ENCODE measurements around the gene EGLN1. TPM values are rescaled to one million over a fixed set of nuclear protein-coding genes. Genes with fewer than 3 reads are reported as not detected.

EGLN1 gene
- total and polyA plus RNA-seq, 2 donors, result 26.3 to 73.3 TPM

DNA sequence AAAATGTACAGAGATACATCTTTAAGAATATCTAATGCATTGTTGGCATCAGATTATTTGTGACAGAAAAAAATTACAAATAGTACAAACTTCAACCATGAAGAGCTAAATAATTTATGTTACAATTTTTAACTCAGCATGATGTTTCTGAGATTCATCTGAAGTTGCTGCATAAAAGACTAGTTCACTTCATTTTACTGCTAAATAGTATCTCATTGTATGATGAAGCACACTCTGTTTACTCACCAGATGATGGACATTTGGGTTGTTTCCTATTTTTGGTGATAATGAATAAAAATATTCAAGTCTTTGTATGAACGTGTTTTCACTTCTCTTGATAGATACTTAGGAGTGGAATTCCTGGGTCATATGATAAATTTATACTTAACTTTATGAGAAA is 20.6 kb downstream of the EGLN1 start:
- H3K36me3 ChIP-seq (ENCODE audit: insufficient read depth), result no peaks in the 10 kb centered on the region
- H3K27ac ChIP-seq (ENCODE audit: low read depth), result no peak overlapping the region
- H3K4me3 ChIP-seq (ENCODE audit: low read depth, low read length), result no peak overlapping the region
- no peaks in the 10 kb centered on the region for H3K4me1 ChIP-seq (ENCODE audit: insufficient read depth)
- no peak for DNase-seq (ENCODE audit: extremely low spot score)
- 43% methylated on average over 1 of the region's 1 CpG for WGBS

DNA sequence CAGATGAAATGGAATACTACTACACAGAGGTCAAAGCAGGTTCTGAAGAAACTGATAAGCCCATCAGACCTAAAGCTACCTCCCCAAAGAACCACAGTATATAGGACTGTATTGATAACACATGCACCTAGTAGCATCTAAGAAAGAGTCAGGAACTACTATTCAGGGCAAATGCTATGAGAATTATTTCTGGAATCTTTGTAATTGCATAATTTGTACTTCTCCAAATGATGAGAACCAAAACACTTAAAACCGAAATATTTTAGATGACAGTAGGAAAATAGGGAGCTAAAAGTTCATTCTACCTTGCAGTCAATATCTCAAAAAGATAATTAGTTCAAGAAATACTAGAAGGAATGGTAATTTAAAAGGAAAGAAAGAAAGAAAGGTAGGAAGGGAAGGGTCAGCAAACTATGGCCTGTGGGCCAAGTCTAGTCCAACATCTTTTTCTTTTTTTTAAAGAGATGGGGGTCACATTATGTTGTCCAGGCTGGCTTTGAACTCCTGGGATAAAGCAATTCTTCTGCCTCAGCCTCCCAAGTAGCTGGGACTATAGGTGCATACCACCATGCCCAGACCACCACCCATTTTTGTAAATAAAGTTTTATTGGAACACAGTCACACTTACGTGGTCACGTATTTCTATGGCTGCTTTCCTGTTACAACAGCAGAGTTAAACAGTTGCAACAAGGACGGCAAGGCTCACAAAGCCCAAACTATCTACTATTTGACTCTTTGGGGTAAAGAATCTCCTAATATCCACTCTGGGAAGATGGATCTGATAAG is 24.0 kb downstream of the EGLN1 start:
- 70% methylated on average over 4 of the region's 4 CpGs for WGBS
- no peak overlapping the region for H3K27ac ChIP-seq (ENCODE audit: low read depth)
- no peaks in the 10 kb centered on the region for H3K4me1 ChIP-seq (ENCODE audit: insufficient read depth)

DNA sequence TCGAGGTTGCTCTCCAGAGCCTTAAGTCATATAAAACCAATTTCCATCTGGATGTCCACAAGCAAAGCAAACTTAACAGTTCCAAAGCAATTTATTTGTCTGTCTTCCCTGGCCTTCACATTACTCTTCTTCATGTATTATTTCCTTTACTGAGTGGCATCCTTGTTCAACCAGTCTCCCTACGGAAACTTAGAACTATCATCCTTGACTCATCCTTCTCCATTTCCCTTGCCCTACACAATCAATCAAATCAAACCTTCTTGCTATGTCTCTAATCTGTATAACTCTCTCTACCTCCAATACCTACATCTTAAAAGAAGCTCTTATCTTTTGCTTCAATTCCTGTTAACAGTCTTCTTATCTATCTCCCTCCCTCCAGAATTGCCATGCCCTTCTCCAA is 25.4 kb downstream of the EGLN1 start:
- Histone ChIP-seq H3K27ac (ENCODE audit: low read depth) (no peak overlapping the region), H3K4me1 (ENCODE audit: insufficient read depth) (no peaks in the 10 kb centered on the region), H3K36me3 (ENCODE audit: insufficient read depth) (no peaks in the 10 kb centered on the region), H3K4me3 (ENCODE audit: low read depth, low read length) (no peak overlapping the region)
- WGBS, result 89% methylated on average over 2 of the region's 2 CpGs
- no peak for DNase-seq (ENCODE audit: extremely low spot score)

More for the DNA sequence above, 24.0 kb downstream of the EGLN1 start:
- H3K36me3 ChIP-seq (ENCODE audit: insufficient read depth), result no peaks in the 10 kb centered on the region
- DNase-seq (ENCODE audit: extremely low spot score), result no peak
- no peak overlapping the region for H3K4me3 ChIP-seq (ENCODE audit: low read depth, low read length)

DNA sequence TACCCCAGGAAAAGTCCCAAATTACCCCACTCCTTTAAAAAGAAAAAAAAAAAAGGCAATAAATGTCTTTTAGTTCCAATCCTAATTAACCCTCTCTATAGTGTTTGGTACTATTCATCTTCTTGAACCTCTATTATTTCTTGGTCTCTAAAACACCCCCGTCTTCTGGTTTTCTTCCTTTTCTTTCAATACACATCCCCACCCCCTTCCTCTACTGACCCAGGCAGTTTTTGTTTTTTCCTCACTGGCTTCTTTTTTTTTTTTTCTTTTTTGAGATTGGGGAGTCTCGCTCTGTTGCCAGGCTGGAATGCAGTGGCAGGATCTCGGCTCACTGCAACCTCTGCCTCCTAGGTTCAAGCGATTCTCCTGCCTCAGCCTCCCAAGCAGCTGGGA is 26.1 kb downstream of the EGLN1 start:
- H3K27ac ChIP-seq (ENCODE audit: low read depth), result no peak overlapping the region
- H3K4me3 ChIP-seq (ENCODE audit: low read depth, low read length), result no peak overlapping the region
- H3K36me3 ChIP-seq (ENCODE audit: insufficient read depth), result no peaks in the 10 kb centered on the region
- H3K4me1 ChIP-seq (ENCODE audit: insufficient read depth), result no peaks in the 10 kb centered on the region
- WGBS, result 83% methylated on average over 4 of the region's 4 CpGs
- no peak for DNase-seq (ENCODE audit: extremely low spot score)

DNA sequence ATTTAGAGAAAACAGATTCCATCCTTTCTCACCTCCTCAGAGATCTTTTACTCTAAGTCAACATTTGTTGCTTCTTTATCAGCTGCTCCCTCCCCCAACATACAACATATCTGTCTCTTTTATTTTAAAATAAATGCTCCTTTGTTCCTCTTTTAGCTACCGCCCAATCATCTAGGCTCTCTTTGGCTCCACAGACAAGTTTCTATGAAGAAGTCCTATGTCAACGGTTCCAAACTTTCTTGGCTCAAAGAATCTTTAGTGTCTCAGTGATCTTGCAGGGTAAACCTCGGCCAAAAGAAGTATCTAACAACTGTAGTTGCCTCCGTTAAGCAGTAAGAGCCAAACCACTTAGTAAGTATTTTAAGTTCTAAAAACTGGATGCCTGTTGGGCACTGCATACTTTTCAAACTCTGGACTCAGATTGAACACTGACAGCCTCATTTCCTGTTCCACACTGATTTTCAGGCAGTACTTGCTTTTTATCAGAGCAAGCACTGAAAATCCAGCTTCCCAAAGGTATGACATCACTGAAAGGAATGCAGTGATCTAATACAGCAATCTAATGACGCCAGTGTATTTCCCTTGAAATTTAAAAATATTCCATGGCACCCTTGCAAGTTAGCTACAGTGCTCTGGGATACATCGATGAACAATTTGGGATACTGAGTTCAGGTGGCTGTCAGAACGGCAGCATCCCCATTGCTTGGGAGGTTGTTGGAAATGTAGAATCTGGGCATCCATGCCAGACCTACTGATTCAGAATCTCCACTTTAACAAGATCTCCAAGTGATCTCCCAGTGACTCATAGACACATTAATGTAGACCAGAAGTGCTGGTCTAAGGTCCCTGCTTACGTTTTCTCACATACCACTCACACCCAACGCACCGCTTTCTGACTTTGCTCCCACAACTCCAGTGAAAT is 26.8 kb downstream of the EGLN1 start:
- peak; percentile 39 for DNase-seq (ENCODE audit: extremely low spot score)
- no peak overlapping the region for H3K4me3 ChIP-seq (ENCODE audit: low read depth, low read length)
- WGBS, result 24% methylated on average over 10 of the region's 10 CpGs
- H3K4me1 ChIP-seq (ENCODE audit: insufficient read depth), result no peaks in the 10 kb centered on the region
- H3K27ac ChIP-seq (ENCODE audit: low read depth), result no peak overlapping the region
- no peaks in the 10 kb centered on the region for H3K36me3 ChIP-seq (ENCODE audit: insufficient read depth)

DNA sequence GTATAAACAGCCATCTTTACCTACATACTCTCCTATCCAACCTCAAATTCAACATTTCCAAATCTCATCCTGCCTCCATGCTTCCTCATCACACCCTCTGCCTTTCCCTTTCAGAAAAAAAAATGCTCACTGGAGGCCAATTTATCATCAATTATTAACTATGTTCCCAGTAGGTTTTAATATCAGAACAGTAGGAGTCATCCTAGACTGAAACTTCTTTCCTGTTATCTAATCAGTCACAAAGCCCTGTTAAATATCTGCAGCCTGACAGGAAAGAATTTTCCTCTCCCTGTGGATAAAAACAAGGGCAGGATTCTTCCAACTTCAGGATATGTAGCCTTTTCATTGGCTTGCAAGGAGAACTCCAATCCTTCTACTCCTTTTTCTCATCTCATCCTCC is 28.4 kb downstream of the EGLN1 start:
- no peaks in the 10 kb centered on the region for H3K4me1 ChIP-seq (ENCODE audit: insufficient read depth)
- H3K4me3 ChIP-seq (ENCODE audit: low read depth, low read length), result no peak overlapping the region
- no peak overlapping the region for H3K27ac ChIP-seq (ENCODE audit: low read depth)
- no peaks in the 10 kb centered on the region for H3K36me3 ChIP-seq (ENCODE audit: insufficient read depth)
- DNase-seq (ENCODE audit: extremely low spot score), result no peak

DNA sequence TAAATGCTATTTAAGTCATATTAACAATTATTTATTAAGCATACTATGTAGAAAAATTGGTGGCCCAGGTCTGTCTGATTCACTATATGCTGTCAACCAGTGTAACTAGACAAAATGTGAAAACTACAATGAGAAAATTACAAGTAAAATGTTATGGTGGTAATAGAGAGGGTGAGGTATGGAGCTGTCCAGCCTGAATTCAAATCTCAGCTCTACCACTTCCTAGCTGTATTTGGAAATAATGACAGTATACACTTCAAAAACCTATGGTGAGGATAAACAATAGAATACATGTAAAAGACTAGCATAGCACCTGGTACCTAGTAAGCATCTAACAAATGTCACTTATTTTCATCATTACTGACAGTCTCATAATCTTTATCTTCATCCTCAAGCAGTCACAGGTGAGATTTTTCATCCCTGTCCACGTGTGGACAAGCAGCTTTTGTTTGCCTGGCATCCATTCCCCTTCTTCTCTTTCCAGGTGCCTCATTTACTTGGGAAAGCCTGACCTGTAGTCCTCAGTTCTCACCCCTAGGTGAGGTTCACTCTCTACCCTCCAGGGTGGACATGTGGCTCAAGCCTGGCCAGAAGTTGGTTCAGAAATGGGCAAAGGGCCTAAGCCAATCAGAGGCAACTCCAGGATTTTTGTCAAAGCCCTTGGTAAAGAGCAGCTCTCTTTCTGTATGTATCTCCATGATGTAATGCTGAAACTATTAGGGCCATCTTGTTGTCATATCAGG is 29.5 kb downstream of the EGLN1 start:
- H3K4me1 ChIP-seq (ENCODE audit: insufficient read depth), result no peaks in the 10 kb centered on the region

DNA sequence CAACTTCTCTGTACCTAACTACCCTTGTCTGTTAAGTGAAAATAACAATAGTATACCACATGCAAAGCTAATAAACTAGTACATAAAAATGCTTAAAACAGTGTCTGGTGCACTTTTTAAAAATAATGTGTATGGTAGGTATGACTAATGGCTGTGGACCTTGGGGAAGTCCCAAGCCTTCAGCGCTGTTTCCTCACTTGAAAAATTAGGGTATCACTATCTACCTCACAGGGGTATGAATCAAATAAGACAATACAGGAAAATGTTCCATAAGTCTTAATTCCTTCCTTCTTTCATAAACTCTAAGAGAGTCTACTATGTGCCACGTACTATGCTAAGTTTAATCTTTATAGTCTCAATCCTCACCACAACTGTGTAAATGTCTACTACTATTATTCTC is 32.0 kb downstream of the EGLN1 start:
- Histone ChIP-seq H3K4me1 (ENCODE audit: insufficient read depth) (no peaks in the 10 kb centered on the region), H3K27ac (ENCODE audit: low read depth) (no peak overlapping the region), H3K4me3 (ENCODE audit: low read depth, low read length) (no peak overlapping the region), H3K36me3 (ENCODE audit: insufficient read depth) (no peaks in the 10 kb centered on the region)
- 67% methylated on average over 2 of the region's 2 CpGs for WGBS
- DNase-seq (ENCODE audit: extremely low spot score), result no peak

More for the DNA sequence above, 29.5 kb downstream of the EGLN1 start:
- Histone ChIP-seq H3K36me3 (ENCODE audit: insufficient read depth) (no peaks in the 10 kb centered on the region), H3K27ac (ENCODE audit: low read depth) (no peak overlapping the region), H3K4me3 (ENCODE audit: low read depth, low read length) (no peak overlapping the region)
- 56% methylated on average over 1 of the region's 1 CpG for WGBS
- no peak for DNase-seq (ENCODE audit: extremely low spot score)

DNA sequence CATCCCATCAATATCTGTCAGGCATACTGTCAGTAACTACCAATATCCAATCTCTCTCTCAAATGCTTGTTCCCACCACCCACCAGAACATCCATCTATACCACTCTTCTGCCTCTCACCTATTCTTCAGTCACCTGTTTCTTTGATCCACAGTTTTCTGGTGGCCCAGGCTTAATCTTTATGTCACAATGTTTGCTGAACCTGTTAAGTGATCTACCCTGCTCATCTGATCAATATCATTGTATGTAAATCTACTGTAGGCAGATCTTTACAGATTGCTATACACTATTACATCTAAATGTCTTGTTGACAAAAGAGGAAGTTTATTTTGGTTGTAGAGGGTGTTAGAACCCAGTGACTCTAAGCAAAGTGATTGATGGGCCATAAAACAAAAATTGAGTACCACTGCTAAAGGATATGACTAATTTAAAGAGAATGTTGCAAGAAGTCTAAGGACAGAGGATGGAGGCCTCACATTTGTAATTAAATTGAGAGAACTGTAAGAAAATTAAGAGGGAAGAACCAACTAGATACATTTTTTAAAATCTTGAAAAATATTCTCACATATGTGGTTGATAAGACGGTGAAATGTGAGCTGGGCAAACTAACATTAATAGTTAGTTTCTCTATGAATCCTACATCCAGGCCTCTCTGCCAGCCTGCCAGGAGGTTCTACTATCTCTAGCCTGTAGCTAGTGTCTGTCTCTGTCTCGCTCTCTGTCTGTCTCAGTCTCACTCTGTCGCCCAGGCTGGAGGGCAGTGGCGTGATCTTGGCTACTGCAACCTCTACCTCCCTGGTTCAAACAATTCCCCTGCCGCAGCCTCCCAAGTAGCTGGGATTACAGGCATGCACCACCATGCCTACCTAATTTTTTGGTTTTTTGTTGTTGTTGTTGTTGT is 34.1 kb downstream of the EGLN1 start:
- no peaks in the 10 kb centered on the region for H3K36me3 ChIP-seq (ENCODE audit: insufficient read depth)
- no peak overlapping the region for H3K27ac ChIP-seq (ENCODE audit: low read depth)
- 90% methylated on average over 5 of the region's 5 CpGs for WGBS
- DNase-seq (ENCODE audit: extremely low spot score), result no peak
- no peak overlapping the region for H3K4me3 ChIP-seq (ENCODE audit: low read depth, low read length)
- H3K4me1 ChIP-seq (ENCODE audit: insufficient read depth), result peaks cover 3% of the 10 kb centered on the region

DNA sequence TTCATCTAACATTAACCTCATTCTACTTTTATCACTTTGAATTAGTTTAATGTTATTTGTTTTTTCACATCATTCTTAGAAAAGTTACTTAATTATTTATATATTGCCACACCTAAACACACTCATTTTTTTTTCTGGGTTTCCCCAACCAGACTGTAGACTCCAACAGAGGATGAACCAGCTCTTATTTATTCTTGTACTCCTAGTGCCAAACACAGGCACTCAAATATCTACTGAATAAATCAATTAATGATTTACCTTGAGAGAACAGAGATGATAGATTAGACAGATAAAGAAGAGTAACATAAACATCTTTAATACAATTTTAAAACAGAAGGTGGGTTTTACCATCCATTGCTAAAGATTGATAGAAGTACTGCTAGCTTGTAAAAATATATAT is 35.6 kb downstream of the EGLN1 start:
- peaks cover 5% of the 10 kb centered on the region for H3K4me1 ChIP-seq (ENCODE audit: insufficient read depth)
- no peak for DNase-seq (ENCODE audit: extremely low spot score)

DNA sequence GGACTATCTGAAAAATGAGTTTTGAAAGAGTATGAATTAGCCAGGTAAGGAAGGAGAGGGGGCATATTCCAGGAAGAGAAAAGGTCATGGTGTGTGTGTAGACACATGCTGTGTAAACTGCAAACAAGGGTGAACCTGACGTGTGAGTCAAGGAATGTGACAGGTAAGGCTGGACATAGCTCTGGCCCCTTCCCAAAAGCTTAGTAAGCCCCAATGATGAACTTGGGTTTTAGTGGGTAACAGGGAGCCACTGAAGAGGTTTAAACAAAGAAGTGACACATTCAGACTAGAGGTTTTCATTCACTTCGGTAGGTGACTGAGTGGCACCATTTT is 36.7 kb downstream of the EGLN1 start:
- Histone ChIP-seq H3K4me3 (ENCODE audit: low read depth, low read length) (no peak overlapping the region), H3K4me1 (ENCODE audit: insufficient read depth) (peaks cover 5% of the 10 kb centered on the region), H3K27ac (ENCODE audit: low read depth) (no peak overlapping the region), H3K36me3 (ENCODE audit: insufficient read depth) (no peaks in the 10 kb centered on the region)
- no peak for DNase-seq (ENCODE audit: extremely low spot score)
- WGBS, result 90% methylated on average over 2 of the region's 2 CpGs

More for the DNA sequence above, 35.6 kb downstream of the EGLN1 start:
- no peaks in the 10 kb centered on the region for H3K36me3 ChIP-seq (ENCODE audit: insufficient read depth)
- no peak overlapping the region for H3K4me3 ChIP-seq (ENCODE audit: low read depth, low read length)
- H3K27ac ChIP-seq (ENCODE audit: low read depth), result no peak overlapping the region

DNA sequence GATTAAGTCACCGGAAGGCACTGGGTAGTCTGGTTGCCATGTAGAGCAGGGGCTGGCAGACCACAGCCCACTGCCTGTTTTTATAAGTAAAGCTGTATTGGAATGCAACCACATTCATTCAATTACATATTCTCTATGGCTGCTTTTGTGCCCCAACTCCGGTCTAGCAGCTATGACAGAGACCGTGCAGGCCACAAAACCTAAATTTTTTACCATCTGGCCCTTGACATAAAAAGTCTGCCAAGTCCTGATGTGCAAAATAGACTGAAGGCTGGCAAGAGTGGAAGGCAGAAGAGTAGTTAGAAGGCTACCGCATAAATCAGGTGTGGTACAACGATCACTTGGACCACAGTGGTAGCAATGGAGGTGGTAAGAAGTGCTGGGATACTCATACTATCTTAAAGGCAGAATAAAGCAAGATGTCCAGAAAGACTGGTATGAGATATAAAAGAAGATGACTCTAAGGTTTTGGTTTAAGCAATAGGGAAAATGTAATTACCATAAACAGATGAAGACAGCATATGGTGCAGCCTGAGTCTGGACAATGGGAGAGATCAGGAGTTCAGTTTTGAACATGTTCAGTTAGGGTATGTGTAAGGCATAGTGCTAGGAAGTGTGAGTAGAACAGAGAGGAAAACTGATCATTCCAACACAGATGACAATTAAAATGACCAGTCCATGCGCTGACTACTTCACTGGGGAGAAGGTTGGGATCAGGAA is 37.2 kb downstream of the EGLN1 start:
- peaks cover 5% of the 10 kb centered on the region for H3K4me1 ChIP-seq (ENCODE audit: insufficient read depth)
- no peaks in the 10 kb centered on the region for H3K36me3 ChIP-seq (ENCODE audit: insufficient read depth)
- no peak for DNase-seq (ENCODE audit: extremely low spot score)
- WGBS, result 95% methylated on average over 6 of the region's 6 CpGs
- H3K27ac ChIP-seq (ENCODE audit: low read depth), result no peak overlapping the region
- no peak overlapping the region for H3K4me3 ChIP-seq (ENCODE audit: low read depth, low read length)
